Right ventricle myocardium inferior (tissue), 1 donor: ENCODE data around the gene GPC3. TPM values are rescaled to one million over a fixed set of nuclear protein-coding genes. Genes with fewer than 3 reads are reported as not detected.

ENCODE experiments used
- ATAC-seq: fragments of 200-7000 bp; cut with Tn5 transposase; one replicate; pipeline ENCODE4 v1.9.1; 2020; ENCODE audit warnings: mild to moderate bottlenecking, moderate library complexity
- DNase-seq: peaks from one replicate; pipeline ENCODE4 v3.0.0; 2021; ENCODE audit errors: missing footprints
- intact Hi-C: fragments of 100-400 bp; cut with DNase I; formaldehyde crosslinking; loops from one replicate; pipeline ENCODE4 v1.11.0; 2022
- total RNA-seq: library from RNA; stranded (reverse); fragmentation: NEBNext Ultra II Directional; extraction: Animal tissue kit (Norgen Biotek cat#: 25700); gene quantifications from one replicate; pipeline ENCODE4 v1.2.1, GENCODE V29; 2021
- donor health status: DM: no; HTN: yes; CAD: no; lungs with severe emphysema.

Gene GPC3
- total RNA-seq, 1 donor from 2014 or later: 8.5 TPM

GRCh38 chrX:133655275-133656265 is 329.8 kb downstream of the GPC3 start:
- no peak for ATAC-seq
- intact Hi-C loops: no loop called here
- DNase-seq: no peak

- DNase-seq (no peak), ATAC-seq (no peak)
- intact Hi-C loops: no loop called here
These were observed 330.6 kb downstream of the GPC3 start for GRCh38 chrX:133654811-133655210.

- no peak for ATAC-seq
- DNase-seq: no peak
- intact Hi-C loops: no loop called here
These were observed 332.0 kb downstream of the GPC3 start for GRCh38 chrX:133653358-133653757.

- DNase-seq: no peak
- intact Hi-C loops: no loop called here
- no peak for ATAC-seq
These were observed 333.2 kb downstream of the GPC3 start for GRCh38 chrX:133652185-133652584.

- intact Hi-C loops: no loop called here
- ATAC-seq (no peak), DNase-seq (no peak)
These were observed 335.2 kb downstream of the GPC3 start for GRCh38 chrX:133650239-133650638.

GRCh38 chrX:133649651-133650050 is 335.7 kb downstream of the GPC3 start:
- intact Hi-C loops: no loop called here
- ATAC-seq (no peak), DNase-seq (no peak)

GRCh38 chrX:133648594-133648993 is 336.8 kb downstream of the GPC3 start:
- DNase-seq (no peak), ATAC-seq (no peak)
- intact Hi-C loops: no loop called here

- DNase-seq: no peak
- intact Hi-C loops: no loop called here
- ATAC-seq: no peak
These were observed 338.7 kb downstream of the GPC3 start for GRCh38 chrX:133646719-133647116.

- intact Hi-C loops: no loop called here
- ATAC-seq: peak; percentile 91
- DNase-seq: no peak
These were observed 339.2 kb downstream of the GPC3 start for GRCh38 chrX:133645977-133646718.

- DNase-seq: no peak
These were observed 340.1 kb downstream of the GPC3 start for GRCh38 chrX:133645256-133645655.

GRCh38 chrX:133640161-133641015 is 345.0 kb downstream of the GPC3 start:
- intact Hi-C loops: no loop called here
- ATAC-seq (no peak), DNase-seq (no peak)

More at GRCh38 chrX:133645256-133645655, 340.1 kb downstream of the GPC3 start:
- ATAC-seq: peak; percentile 46
- intact Hi-C loops: no loop called here

GRCh38 chrX:133639726-133640125 is 345.7 kb downstream of the GPC3 start:
- intact Hi-C loops: no loop called here
- DNase-seq (no peak), ATAC-seq (no peak)

- ATAC-seq: no peak
- intact Hi-C loops: no loop called here
- DNase-seq: no peak
These were observed 347.1 kb downstream of the GPC3 start for GRCh38 chrX:133638285-133638684.

GRCh38 chrX:133637765-133638164 is 347.6 kb downstream of the GPC3 start:
- ATAC-seq: no peak
- DNase-seq: no peak
- intact Hi-C loops: no loop called here

GRCh38 chrX:133636009-133636408 is 349.4 kb downstream of the GPC3 start:
- intact Hi-C loops: no loop called here
- ATAC-seq (no peak), DNase-seq (no peak)

GRCh38 chrX:133634416-133634815 is 351.0 kb downstream of the GPC3 start:
- ATAC-seq (no peak), DNase-seq (no peak)
- intact Hi-C loops: no loop called here

- ATAC-seq (no peak), DNase-seq (no peak)
- intact Hi-C loops: no loop called here
These were observed 351.4 kb downstream of the GPC3 start for GRCh38 chrX:133633950-133634349.

- ATAC-seq (no peak), DNase-seq (no peak)
- intact Hi-C loops: no loop called here
These were observed 352.2 kb downstream of the GPC3 start for GRCh38 chrX:133633162-133633561.

GRCh38 chrX:133630362-133630761 is 355.0 kb downstream of the GPC3 start:
- DNase-seq: no peak
- no peak for ATAC-seq
- intact Hi-C loops: no loop called here
